ENCODE results near the gene RAB6A.

Gene RAB6A

DNA sequence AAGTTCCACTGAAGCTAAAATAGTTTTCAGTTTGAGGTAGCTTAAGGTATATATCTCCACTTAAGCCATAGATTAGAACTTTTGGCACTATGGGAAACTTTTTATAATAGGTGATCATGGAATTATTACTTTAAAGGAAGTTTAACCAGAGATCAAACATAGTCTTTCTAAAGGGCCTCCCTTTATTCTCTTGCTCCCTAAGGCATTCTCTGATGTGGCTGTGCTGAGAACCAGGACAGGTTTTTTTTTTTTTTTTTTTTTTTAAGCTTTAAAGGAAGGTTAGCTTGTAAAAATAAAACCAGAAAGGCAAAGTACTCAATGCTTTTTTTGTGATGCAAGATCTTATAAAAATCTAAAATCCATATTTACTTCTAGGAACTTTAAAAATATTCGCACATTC lies 23.9 kb upstream of the RAB6A start:
- Histone ChIP-seq H3K4me3 (replicated peaks; ENCODE audit: insufficient read depth, low read length) (no peak overlapping the region), H3K27me3 (ENCODE audit: insufficient read depth, poor library complexity, severe bottlenecking) (no peaks in the 10 kb centered on the region), H3K27ac (replicated peaks) (peak overlapping the region; percentile 35)
- no peak for TF ChIP-seq POLR2AphosphoS5 (IDR thresholded peaks at IDR 0.05; ENCODE audit: low read depth)
- TF ChIP-seq, protein P1, sequence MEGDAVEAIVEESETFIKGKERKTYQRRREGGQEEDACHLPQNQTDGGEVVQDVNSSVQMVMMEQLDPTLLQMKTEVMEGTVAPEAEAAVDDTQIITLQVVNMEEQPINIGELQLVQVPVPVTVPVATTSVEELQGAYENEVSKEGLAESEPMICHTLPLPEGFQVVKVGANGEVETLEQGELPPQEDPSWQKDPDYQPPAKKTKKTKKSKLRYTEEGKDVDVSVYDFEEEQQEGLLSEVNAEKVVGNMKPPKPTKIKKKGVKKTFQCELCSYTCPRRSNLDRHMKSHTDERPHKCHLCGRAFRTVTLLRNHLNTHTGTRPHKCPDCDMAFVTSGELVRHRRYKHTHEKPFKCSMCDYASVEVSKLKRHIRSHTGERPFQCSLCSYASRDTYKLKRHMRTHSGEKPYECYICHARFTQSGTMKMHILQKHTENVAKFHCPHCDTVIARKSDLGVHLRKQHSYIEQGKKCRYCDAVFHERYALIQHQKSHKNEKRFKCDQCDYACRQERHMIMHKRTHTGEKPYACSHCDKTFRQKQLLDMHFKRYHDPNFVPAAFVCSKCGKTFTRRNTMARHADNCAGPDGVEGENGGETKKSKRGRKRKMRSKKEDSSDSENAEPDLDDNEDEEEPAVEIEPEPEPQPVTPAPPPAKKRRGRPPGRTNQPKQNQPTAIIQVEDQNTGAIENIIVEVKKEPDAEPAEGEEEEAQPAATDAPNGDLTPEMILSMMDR (IDR thresholded peaks at IDR 0.05; ENCODE audit: insufficient read depth, low read length): no peak
- TF ChIP-seq SPI1 (IDR thresholded peaks at IDR 0.05; ENCODE audit: borderline replicate concordance, low read depth): no peak
- no peak for TF ChIP-seq GABPA (IDR thresholded peaks at IDR 0.05; ENCODE audit: low read depth)
- TF ChIP-seq, protein P2, sequence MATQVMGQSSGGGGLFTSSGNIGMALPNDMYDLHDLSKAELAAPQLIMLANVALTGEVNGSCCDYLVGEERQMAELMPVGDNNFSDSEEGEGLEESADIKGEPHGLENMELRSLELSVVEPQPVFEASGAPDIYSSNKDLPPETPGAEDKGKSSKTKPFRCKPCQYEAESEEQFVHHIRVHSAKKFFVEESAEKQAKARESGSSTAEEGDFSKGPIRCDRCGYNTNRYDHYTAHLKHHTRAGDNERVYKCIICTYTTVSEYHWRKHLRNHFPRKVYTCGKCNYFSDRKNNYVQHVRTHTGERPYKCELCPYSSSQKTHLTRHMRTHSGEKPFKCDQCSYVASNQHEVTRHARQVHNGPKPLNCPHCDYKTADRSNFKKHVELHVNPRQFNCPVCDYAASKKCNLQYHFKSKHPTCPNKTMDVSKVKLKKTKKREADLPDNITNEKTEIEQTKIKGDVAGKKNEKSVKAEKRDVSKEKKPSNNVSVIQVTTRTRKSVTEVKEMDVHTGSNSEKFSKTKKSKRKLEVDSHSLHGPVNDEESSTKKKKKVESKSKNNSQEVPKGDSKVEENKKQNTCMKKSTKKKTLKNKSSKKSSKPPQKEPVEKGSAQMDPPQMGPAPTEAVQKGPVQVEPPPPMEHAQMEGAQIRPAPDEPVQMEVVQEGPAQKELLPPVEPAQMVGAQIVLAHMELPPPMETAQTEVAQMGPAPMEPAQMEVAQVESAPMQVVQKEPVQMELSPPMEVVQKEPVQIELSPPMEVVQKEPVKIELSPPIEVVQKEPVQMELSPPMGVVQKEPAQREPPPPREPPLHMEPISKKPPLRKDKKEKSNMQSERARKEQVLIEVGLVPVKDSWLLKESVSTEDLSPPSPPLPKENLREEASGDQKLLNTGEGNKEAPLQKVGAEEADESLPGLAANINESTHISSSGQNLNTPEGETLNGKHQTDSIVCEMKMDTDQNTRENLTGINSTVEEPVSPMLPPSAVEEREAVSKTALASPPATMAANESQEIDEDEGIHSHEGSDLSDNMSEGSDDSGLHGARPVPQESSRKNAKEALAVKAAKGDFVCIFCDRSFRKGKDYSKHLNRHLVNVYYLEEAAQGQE (IDR thresholded peaks at IDR 0.05; ENCODE audit: insufficient replicate concordance, low read depth): no peak
- no peak for DNase-seq (ENCODE audit: low read depth in 1 of 2, low spot score in 1 of 2)

DNA sequence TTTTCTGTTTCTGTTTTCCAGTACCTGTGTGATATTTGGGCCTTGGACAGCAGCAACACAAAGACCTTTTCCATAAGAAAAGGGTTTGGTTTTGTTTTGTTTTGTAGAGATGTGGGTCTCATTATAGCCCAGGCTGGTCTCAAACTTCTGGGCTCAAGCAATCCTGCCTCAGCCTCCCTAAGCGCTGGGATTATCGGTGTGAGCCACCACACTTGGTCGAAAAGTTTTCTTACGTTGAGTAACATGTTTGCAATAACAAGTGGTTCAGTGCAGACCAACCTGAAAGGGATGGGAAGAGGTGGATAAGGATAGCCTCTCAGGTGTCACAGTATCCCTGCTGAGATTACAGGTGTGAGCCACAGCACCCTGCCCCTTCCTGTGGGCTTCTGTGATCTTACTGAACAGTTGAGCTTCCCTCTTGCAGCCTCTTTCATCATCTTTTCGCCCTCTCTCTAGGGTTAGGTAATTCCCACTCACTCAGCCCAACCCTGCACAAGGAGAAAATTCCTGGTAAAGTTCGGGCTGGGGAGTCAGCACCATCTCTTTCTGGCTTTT lies 23.3 kb upstream of the RAB6A start:
- Histone ChIP-seq H3K27ac (replicated peaks) (peak overlapping the region; percentile 35), H3K27me3 (ENCODE audit: insufficient read depth, poor library complexity, severe bottlenecking) (no peaks in the 10 kb centered on the region), H3K4me3 (replicated peaks; ENCODE audit: insufficient read depth, low read length) (no peak overlapping the region)
- TF ChIP-seq, protein P2 (IDR thresholded peaks at IDR 0.05; ENCODE audit: insufficient replicate concordance, low read depth): no peak
- TF ChIP-seq, protein P1 (IDR thresholded peaks at IDR 0.05; ENCODE audit: insufficient read depth, low read length): no peak
- TF ChIP-seq POLR2AphosphoS5 (IDR thresholded peaks at IDR 0.05; ENCODE audit: low read depth) (no peak), GABPA (IDR thresholded peaks at IDR 0.05; ENCODE audit: low read depth) (no peak), SPI1 (IDR thresholded peaks at IDR 0.05; ENCODE audit: borderline replicate concordance, low read depth) (no peak)
- peak; percentile 43 to 63 for DNase-seq (ENCODE audit: low read depth in 1 of 2, low spot score in 1 of 2)

DNA sequence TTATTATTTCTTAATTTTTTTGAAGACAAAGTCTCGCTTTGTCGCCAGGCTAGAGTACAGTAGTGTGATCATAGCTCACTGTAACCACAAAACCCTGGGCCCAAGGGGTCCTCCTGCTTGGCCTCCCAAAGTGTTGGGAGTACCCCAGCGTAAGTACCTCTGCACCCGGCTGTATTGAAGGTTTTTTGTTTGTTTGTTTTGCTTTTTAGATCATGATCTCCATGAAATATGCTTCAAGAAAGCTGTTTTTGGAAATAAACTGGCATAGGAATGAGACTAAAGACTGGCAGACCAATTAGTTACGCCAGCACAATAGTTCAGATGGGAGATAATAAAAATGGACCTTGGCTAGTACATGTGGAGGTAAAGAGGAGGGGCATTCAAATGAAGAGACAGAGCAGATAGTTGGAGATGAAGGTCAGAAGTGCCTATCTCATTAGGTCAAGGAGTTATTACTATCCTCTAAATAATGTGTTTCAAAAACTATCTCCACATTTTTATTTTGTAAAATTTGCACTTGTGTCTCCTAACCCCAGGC lies 22.7 kb upstream of the RAB6A start:
- TF ChIP-seq, protein P2 (IDR thresholded peaks at IDR 0.05; ENCODE audit: insufficient replicate concordance, low read depth): no peak
- H3K27ac ChIP-seq (replicated peaks): no peak overlapping the region
- DNase-seq (ENCODE audit: low read depth in 1 of 2, low spot score in 1 of 2): no peak
- H3K27me3 ChIP-seq (ENCODE audit: insufficient read depth, poor library complexity, severe bottlenecking): no peaks in the 10 kb centered on the region
- no peak overlapping the region for H3K4me3 ChIP-seq (replicated peaks; ENCODE audit: insufficient read depth, low read length)

All from HL-60 (cell line).